ENCODE data around the gene TNFAIP8.

DNA sequence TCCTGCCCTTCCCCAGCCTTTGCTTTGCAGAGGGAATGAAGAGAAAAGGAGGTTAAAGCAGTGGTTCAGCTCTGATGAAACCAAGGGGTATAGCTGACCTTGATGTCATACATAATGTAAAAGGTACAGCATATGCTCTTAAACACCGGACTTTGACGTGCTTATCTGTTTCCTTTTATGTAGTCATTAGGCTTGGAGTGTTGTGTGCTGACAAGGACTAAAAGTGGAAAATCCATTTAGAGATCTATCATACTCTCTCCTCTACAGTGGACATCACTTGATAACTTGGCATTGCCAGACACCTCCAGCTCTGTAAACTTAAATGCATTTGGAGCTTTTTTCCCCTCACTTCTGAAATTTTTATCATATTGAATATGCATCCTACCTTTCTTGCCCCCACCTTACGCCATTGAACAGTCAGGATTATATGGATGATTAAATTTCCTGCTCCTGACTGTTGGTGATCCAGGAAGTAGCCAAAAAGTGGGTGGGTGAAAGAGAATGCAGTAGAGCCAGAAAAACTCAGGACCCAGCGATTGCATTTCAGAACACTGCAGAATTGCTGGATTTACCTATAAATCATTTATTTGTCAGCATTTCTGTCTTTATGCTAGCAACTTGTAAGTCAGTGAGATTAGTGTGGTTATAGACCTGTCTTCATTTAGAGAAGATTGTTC is 4.1 kb downstream of the TNFAIP8 start:
- no peak for TF ChIP-seq REST (IDR thresholded peaks at IDR 0.05; ENCODE audit: low read depth)
- no peak for TF ChIP-seq CEBPB (IDR thresholded peaks at IDR 0.05)
- TF ChIP-seq YY1 (IDR thresholded peaks at IDR 0.05; ENCODE audit: low read depth) = no peak
- TF ChIP-seq TEAD4 (IDR thresholded peaks at IDR 0.05) = peak; percentile 40; the same call in 1 of the 2 replicates
- TF ChIP-seq EP300 (IDR thresholded peaks at IDR 0.05; ENCODE audit: borderline replicate concordance) = peak; percentile 38; the same call in 1 of the 2 replicates
- no peak for TF ChIP-seq CREB1 (IDR thresholded peaks at IDR 0.05; ENCODE audit: low read depth)
- no peak for TF ChIP-seq EGR1 (IDR thresholded peaks at IDR 0.05)
- no peak for TF ChIP-seq RAD21 (IDR thresholded peaks at IDR 0.05; ENCODE audit: low read depth)
- TF ChIP-seq ZBTB7A (IDR thresholded peaks at IDR 0.05; ENCODE audit: low read depth) = no peak
- TF ChIP-seq, protein P1, sequence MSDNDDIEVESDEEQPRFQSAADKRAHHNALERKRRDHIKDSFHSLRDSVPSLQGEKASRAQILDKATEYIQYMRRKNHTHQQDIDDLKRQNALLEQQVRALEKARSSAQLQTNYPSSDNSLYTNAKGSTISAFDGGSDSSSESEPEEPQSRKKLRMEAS (IDR thresholded peaks at IDR 0.05) = no peak
